HEK293T (cell line): Measurements from ENCODE around the gene STON1.

Experiments
- CTCF ChIA-PET: fragments of 350-600 bp; formaldehyde crosslinking; extraction: SDS; loops from one replicate; lab custom pipeline; 2021; ENCODE audit warnings: antibody characterized with exemption, inconsistent platforms; lab: Yijun Ruan, JAX
- POLR2A ChIA-PET: fragments of 350-600 bp; formaldehyde crosslinking; extraction: SDS; loops from one replicate; lab custom pipeline; 2020; ENCODE audit warnings: antibody characterized with exemption, inconsistent platforms; lab: Yijun Ruan, JAX
- DNase-seq: peaks from one replicate; pipeline ENCODE4 v3.0.0; 2012; ENCODE audit warnings: mixed read lengths; ENCODE audit errors: extremely low spot score
- ARNT ChIP-seq: fragments of 450-650 bp; IDR thresholded peaks from 2 replicates; pipeline ENCODE4 v1.6.1; 2017; ENCODE audit warnings: mild to moderate bottlenecking
- BHLHE40 ChIP-seq: fragments of 450-650 bp; IDR thresholded peaks from 2 replicates; pipeline ENCODE4 v1.6.1; 2016; ENCODE audit warnings: mild to moderate bottlenecking, moderate library complexity, borderline replicate concordance
- CTBP1 ChIP-seq: fragments of 450-650 bp; IDR thresholded peaks from 2 replicates; pipeline ENCODE4 v1.6.1; 2016; ENCODE audit warnings: borderline replicate concordance
- ELF4 ChIP-seq: fragments of 450-650 bp; IDR thresholded peaks from 2 replicates; pipeline ENCODE4 v1.6.1; 2017; ENCODE audit warnings: antibody characterized with exemption
- FOXA1 ChIP-seq: fragments of 450-650 bp; IDR thresholded peaks from 2 replicates; pipeline ENCODE4 v1.6.1; 2016; ENCODE audit warnings: mild to moderate bottlenecking
- FOXK2 ChIP-seq: fragments of 450-650 bp; IDR thresholded peaks from 2 replicates; pipeline ENCODE4 v1.6.1; 2016; ENCODE audit warnings: mild to moderate bottlenecking
- FOXM1 ChIP-seq: fragments of 450-650 bp; IDR thresholded peaks from 2 replicates; pipeline ENCODE4 v1.6.1; 2017; ENCODE audit warnings: mild to moderate bottlenecking, borderline replicate concordance
- HDGF ChIP-seq: fragments of 450-650 bp; IDR thresholded peaks from 2 replicates; pipeline ENCODE4 v1.6.1; 2017; ENCODE audit warnings: antibody characterized with exemption, borderline replicate concordance
- L3MBTL2 ChIP-seq: fragments of 450-650 bp; conservative IDR thresholded peaks from 2 replicates; pipeline ENCODE4 v1.6.1; 2016; ENCODE audit warnings: mild to moderate bottlenecking
- LEF1 ChIP-seq: fragments of 450-650 bp; IDR thresholded peaks from 2 replicates; pipeline ENCODE4 v1.6.1; 2017; ENCODE audit warnings: mild to moderate bottlenecking, borderline replicate concordance
- NFRKB ChIP-seq: fragments of 450-650 bp; IDR thresholded peaks from 2 replicates; pipeline ENCODE4 v1.6.1; 2016; ENCODE audit warnings: mild to moderate bottlenecking, moderate library complexity
- PKNOX1 ChIP-seq: fragments of 450-650 bp; IDR thresholded peaks from 2 replicates; pipeline ENCODE4 v1.6.1; 2016
- SP1 ChIP-seq: fragments of 450-650 bp; IDR thresholded peaks from 2 replicates; pipeline ENCODE4 v1.6.1; 2017
- SUZ12 ChIP-seq: fragments of 450-650 bp; IDR thresholded peaks from 2 replicates; pipeline ENCODE4 v1.6.1; 2016; ENCODE audit warnings: mild to moderate bottlenecking
- TARDBP ChIP-seq: fragments of 450-650 bp; IDR thresholded peaks from 2 replicates; pipeline ENCODE4 v1.6.1; 2016
- ZNF384 ChIP-seq: fragments of 450-650 bp; IDR thresholded peaks from 2 replicates; pipeline ENCODE4 v1.6.1; 2016

The STON1 gene

GRCh38 chr2:48525269-48525943, 4.5 kb upstream of the STON1 start:
- ChIA-PET CTCF (no interaction called here), POLR2A (no interaction called here)
- DNase-seq, result no peak
- TF ChIP-seq BHLHE40 (no peak), LEF1 (no peak), CTBP1 (no peak), ARNT (no peak), ZNF384 (no peak), L3MBTL2 (no peak), ELF4 (no peak), FOXK2 (no peak), SUZ12 (no peak), PKNOX1 (no peak), FOXM1 (no peak), NFRKB (no peak)

GRCh38 chr2:48527226-48527885, 2.6 kb upstream of the STON1 start:
- ChIA-PET POLR2A (no interaction called here), CTCF (interaction anchor here (1.2 kb wide), 1 partner anchor 61 kb away, joined by 4 read pairs; no protein-coding TSS in a partner anchor)
- DNase-seq, result no peak
- TF ChIP-seq PKNOX1 (0 out of 2 replicates have a peak, but pooled peaks have one; percentile 28), SUZ12 (no peak)

- ChIA-PET POLR2A (no interaction called here), CTCF (interaction anchor here (1.2 kb wide), 1 partner anchor 60 kb away, joined by 4 read pairs; no protein-coding TSS in a partner anchor)
- no peak for TF ChIP-seq PKNOX1
- no peak for TF ChIP-seq HDGF
- DNase-seq, result no peak
These were observed 1.5 kb upstream of the STON1 start for GRCh38 chr2:48528431-48528830.

- ChIA-PET CTCF (no interaction called here), POLR2A (no interaction called here)
- TF ChIP-seq BHLHE40 (no peak), ELF4 (no peak), FOXK2 (no peak), TARDBP (no peak), LEF1 (no peak), FOXA1 (no peak), SUZ12 (no peak), ZNF384 (no peak), FOXM1 (no peak), CTBP1 (no peak), ARNT (no peak), SP1 (no peak), L3MBTL2 (no peak), NFRKB (no peak), PKNOX1 (no peak)
- peak; percentile 12 for DNase-seq
These were observed 760 bp upstream of the STON1 start for GRCh38 chr2:48529194-48529593.

GRCh38 chr2:48529676-48530032, 300 bp upstream of the STON1 start:
- TF ChIP-seq TARDBP (no peak), ELF4 (no peak), L3MBTL2 (no peak), ZNF384 (no peak), LEF1 (no peak), FOXM1 (no peak), SP1 (no peak)
- no peak for DNase-seq
- ChIA-PET POLR2A (no interaction called here), CTCF (no interaction called here)

- POLR2A ChIA-PET, result no interaction called here
These were observed 1.2 kb downstream of the STON1 start for GRCh38 chr2:48531141-48531648.

More at GRCh38 chr2:48531141-48531648, 1.2 kb downstream of the STON1 start:
- DNase-seq, result peak; percentile 24
- CTCF ChIA-PET, result interaction anchor here (1.3 kb wide), 1 partner anchor 9 kb away, joined by 3 read pairs; no protein-coding TSS in a partner anchor
- TF ChIP-seq NFRKB (no peak), FOXM1 (no peak), FOXK2 (no peak), TARDBP (no peak), L3MBTL2 (no peak), SUZ12 (no peak), ZNF384 (no peak), HDGF (no peak), SP1 (no peak), ELF4 (no peak), BHLHE40 (no peak), LEF1 (no peak), FOXA1 (no peak), CTBP1 (no peak), ARNT (no peak)
